Heart left ventricle (tissue), 16 donors: ENCODE measurements around the gene TACR1. TPM values are rescaled to one million over a fixed set of nuclear protein-coding genes. Genes with fewer than 3 reads are reported as not detected.

Experiments
- ATAC-seq, 4 donors: fragments of 200-7000 bp; cut with Tn5 transposase; one replicate each; pipeline ENCODE4 v1.9.1; 2020 to 2022; ENCODE audit warnings: moderate library complexity in 4 of 4, mild to moderate bottlenecking in 3 of 4, moderate number of reproducible peaks in 1 of 4
- DNase-seq, 5 donors: peaks; one replicate each; pipeline ENCODE4 v3.0.0-alpha.2; 2020
- H3K27ac ChIP-seq, 12 donors: fragments of 200-600 bp; sonication (generic) in 4 of 12; one replicate each; pipeline versions ENCODE4 v1.5.0 to v1.8.0; 2016 to 2022; ENCODE audit warnings: mild to moderate bottlenecking in 2 of 12
- H3K27me3 ChIP-seq, 9 donors: fragments of 200-600 bp; sonication (generic) in 2 of 9; one replicate each; pipeline versions ENCODE4 v1.5.1 to v1.8.0; 2016 to 2022; ENCODE audit warnings: mild to moderate bottlenecking in 3 of 9
- H3K36me3 ChIP-seq, 9 donors: fragments of 200-600 bp; sonication (generic) in 2 of 9; one replicate each; pipeline versions ENCODE4 v1.5.0 to v1.8.0; 2018 to 2022; ENCODE audit warnings: mild to moderate bottlenecking in 2 of 9
- H3K4me1 ChIP-seq, 12 donors: fragments of 200-600 bp; sonication (generic) in 4 of 12; one replicate each; pipeline versions ENCODE4 v1.5.0 to v1.8.0; 2016 to 2022; ENCODE audit warnings: mild to moderate bottlenecking in 3 of 12
- H3K4me3 ChIP-seq, 12 donors: fragments of 200-600 bp; sonication (generic) in 4 of 12; one replicate each; pipeline versions ENCODE4 v1.5.0 to v1.8.0; 2017 to 2022; ENCODE audit warnings: mild to moderate bottlenecking in 9 of 12, moderate library complexity in 4 of 12
- H3K9me3 ChIP-seq, 12 donors: fragments of 200-600 bp; sonication (generic) in 4 of 12; one replicate each; pipeline versions ENCODE4 v1.5.0 to v1.8.0; 2016 to 2022; ENCODE audit warnings: mild to moderate bottlenecking in 1 of 12
- POLR2A ChIP-seq, 2 donors: fragments of 450-650 bp; IDR thresholded peaks; one replicate each; pipeline ENCODE4 v1.6.1; 2017; ENCODE audit warnings: antibody characterized with exemption in 2 of 2, mild to moderate bottlenecking in 2 of 2, moderate library complexity in 2 of 2
- WGBS, 4 donors: extraction: QIAGEN DNeasy Blood & Tissue Kit in 2 of 4; methylation state at CpG; one replicate each; pipeline versions ENCODE4 v1.1.5 to v1.1.7; 2013 to 2018; 5-methylcytosine and 5-hydroxymethylcytosine counted together
- intact Hi-C, 10 donors: fragments of 100-400 bp; cut with DNase I; formaldehyde crosslinking; loops; one replicate each; pipeline versions ENCODE4 v1.11.1 to v1.14.2; 2022
- polyA plus RNA-seq, 2 donors: library from polyadenylated mRNA; stranded (reverse); fragments of 200-250 nt; gene quantifications; one replicate each; pipeline ENCODE4 v1.2.3, GENCODE V29; 2013
- total RNA-seq, 9 donors: library from RNA; depleted of rRNA in 2 of 9; stranded (reverse); fragments of >200 nt in 2 of 9; fragmentation: NEBNext Ultra II Directional in 3 of 9; extraction: Animal tissue kit (Norgen Biotek cat#: 25700) in 3 of 9; gene quantifications; one replicate each; pipeline versions ENCODE4 v1.1.0 to v1.2.4, GENCODE V29; 2016 to 2023
- TF ChIP-seq, protein P1 (sequence below), 12 donors: fragments of 200-600 bp; sonication (generic) in 4 of 12; IDR thresholded peaks; one replicate each; pipeline versions ENCODE4 v1.5.0 to v1.8.0; 2018 to 2022; ENCODE audit warnings: antibody characterized with exemption in 12 of 12, mild to moderate bottlenecking in 5 of 12
- donor health status: ischemic (EF 13 %, LVEDD 7.1; RV severe dilation, severe dysfunction).
- donor health status: healthy with polysubstance abuse.
- donor health status: DM: no; HTN: yes; CAD: no.
- donor health status: DM: no; HTN: no; CAD: no.
- donor health status: ischemic (EF 25% LVEDD 6.9; RV normal size, moderate dysfunction).
- donor health status: ischemic (EF 25% LVEDD 5.7; RV mildly dilated, moderate dysfunction).
- donor health status: healthy.
- donor health status: DM: yes; HTN: yes; CAD: no.
- donor health status: ischemic (EF 35%, LVEDD 5.7; RV mildly dilated, moderate dysfunction).
- donor health status: nonischemic (EF 11% LVEDD 7.7; RV severe dilation, severe dysfunction).
- donor health status: DM: yes; HTN: yes; CAD: no.
- donor health status: PGD.
- donor health status: ischemic (EF 29% LVEDD 5.4; RV normal size, mild dysfunction).
- donor health status: nonischemic (EF 23%, LVEDD 6.1; RV moderate dilation, normal function).

The TACR1 gene
- total and polyA plus RNA-seq, 11 donors: 0.01 to 0.59 (median 0.35) TPM; not detected in 4

GRCh38 chr2:75241696-75242095 lies 42.4 kb upstream of the TACR1 start:
- peaks cover 0 to 37% (median 13%) of the 10 kb centered on the region in 12 donors for H3K9me3 ChIP-seq
- ATAC-seq (no peak), DNase-seq (no peak)
- no peaks in the 10 kb centered on the region for H3K4me1 ChIP-seq
- H3K27ac ChIP-seq: no peak overlapping the region
- WGBS, 4 donors: 78 to 91% (median 87%) methylated on average over 4 of the region's 4 CpGs
- H3K27me3 ChIP-seq: no peaks in the 10 kb centered on the region
- intact Hi-C loops: no loop called here
- H3K36me3 ChIP-seq: no peaks in the 10 kb centered on the region
- no peak for TF ChIP-seq POLR2A (IDR thresholded peaks at IDR 0.05)
- TF ChIP-seq, protein P1, sequence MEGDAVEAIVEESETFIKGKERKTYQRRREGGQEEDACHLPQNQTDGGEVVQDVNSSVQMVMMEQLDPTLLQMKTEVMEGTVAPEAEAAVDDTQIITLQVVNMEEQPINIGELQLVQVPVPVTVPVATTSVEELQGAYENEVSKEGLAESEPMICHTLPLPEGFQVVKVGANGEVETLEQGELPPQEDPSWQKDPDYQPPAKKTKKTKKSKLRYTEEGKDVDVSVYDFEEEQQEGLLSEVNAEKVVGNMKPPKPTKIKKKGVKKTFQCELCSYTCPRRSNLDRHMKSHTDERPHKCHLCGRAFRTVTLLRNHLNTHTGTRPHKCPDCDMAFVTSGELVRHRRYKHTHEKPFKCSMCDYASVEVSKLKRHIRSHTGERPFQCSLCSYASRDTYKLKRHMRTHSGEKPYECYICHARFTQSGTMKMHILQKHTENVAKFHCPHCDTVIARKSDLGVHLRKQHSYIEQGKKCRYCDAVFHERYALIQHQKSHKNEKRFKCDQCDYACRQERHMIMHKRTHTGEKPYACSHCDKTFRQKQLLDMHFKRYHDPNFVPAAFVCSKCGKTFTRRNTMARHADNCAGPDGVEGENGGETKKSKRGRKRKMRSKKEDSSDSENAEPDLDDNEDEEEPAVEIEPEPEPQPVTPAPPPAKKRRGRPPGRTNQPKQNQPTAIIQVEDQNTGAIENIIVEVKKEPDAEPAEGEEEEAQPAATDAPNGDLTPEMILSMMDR (IDR thresholded peaks at IDR 0.05): no peak
- no peak overlapping the region for H3K4me3 ChIP-seq

GRCh38 chr2:75238670-75239330 lies 39.5 kb upstream of the TACR1 start:
- no peaks in the 10 kb centered on the region for H3K27me3 ChIP-seq
- peaks cover 0 to 30% (median 12%) of the 10 kb centered on the region in 12 donors for H3K9me3 ChIP-seq
- 78 to 88% (median 85%) methylated on average over 6 of the region's 6 CpGs for WGBS, 4 donors
- no peak for TF ChIP-seq POLR2A (IDR thresholded peaks at IDR 0.05)
- TF ChIP-seq, protein P1 (IDR thresholded peaks at IDR 0.05): no peak
- no peaks in the 10 kb centered on the region for H3K36me3 ChIP-seq
- DNase-seq (no peak), ATAC-seq (no peak)
- no peaks in the 10 kb centered on the region for H3K4me1 ChIP-seq
- H3K27ac ChIP-seq: no peak overlapping the region
- intact Hi-C loops: no loop called here
- no peak overlapping the region for H3K4me3 ChIP-seq

- no peaks in the 10 kb centered on the region for H3K36me3 ChIP-seq
- 75 to 96% (median 90%) methylated on average over 1 of the region's 1 CpG; no CpG with 5 or more reads in 1 of the 4 donors for WGBS, 4 donors
- DNase-seq (no peak), ATAC-seq (no peak)
- H3K27me3 ChIP-seq: no peaks in the 10 kb centered on the region
- no peak for TF ChIP-seq POLR2A (IDR thresholded peaks at IDR 0.05)
- peaks cover 0 to 15% (median 7%) of the 10 kb centered on the region in 12 donors for H3K9me3 ChIP-seq
- H3K4me3 ChIP-seq: no peak overlapping the region
- intact Hi-C loops: no loop called here
- no peak overlapping the region for H3K27ac ChIP-seq
- no peaks in the 10 kb centered on the region for H3K4me1 ChIP-seq
Measured at GRCh38 chr2:75237296-75237695, 38.0 kb upstream of the TACR1 start.

GRCh38 chr2:75233965-75234364 lies 34.6 kb upstream of the TACR1 start:
- Histone ChIP-seq H3K4me1 (no peaks in the 10 kb centered on the region), H3K36me3 (no peaks in the 10 kb centered on the region), H3K4me3 (no peak overlapping the region), H3K9me3 (no peaks in the 10 kb centered on the region), H3K27ac (no peak overlapping the region), H3K27me3 (no peaks in the 10 kb centered on the region)
- ATAC-seq (no peak), DNase-seq (no peak)
- intact Hi-C loops: no loop called here
- TF ChIP-seq, protein P1 (IDR thresholded peaks at IDR 0.05): no peak
- no peak for TF ChIP-seq POLR2A (IDR thresholded peaks at IDR 0.05)
- 83 to 95% (median 91%) methylated on average over 4 of the region's 4 CpGs for WGBS, 4 donors

GRCh38 chr2:75226617-75227016 lies 27.3 kb upstream of the TACR1 start:
- no peak overlapping the region for H3K4me3 ChIP-seq
- H3K36me3 ChIP-seq: no peaks in the 10 kb centered on the region
- 84 to 91% (median 88%) methylated on average over 3 of the region's 3 CpGs for WGBS, 4 donors
- intact Hi-C loops: no loop called here
- H3K4me1 ChIP-seq: no peaks in the 10 kb centered on the region
- H3K27me3 ChIP-seq: no peaks in the 10 kb centered on the region
- DNase-seq (no peak), ATAC-seq (no peak)
- H3K9me3 ChIP-seq: no peaks in the 10 kb centered on the region
- TF ChIP-seq POLR2A (IDR thresholded peaks at IDR 0.05): no peak
- TF ChIP-seq, protein P1 (IDR thresholded peaks at IDR 0.05): no peak
- H3K27ac ChIP-seq: no peak overlapping the region
